HG03520 (cell line): ENCODE data around the gene CPT2.
A peak's percentile ranks its signal among the peaks of the same experiment; 100 is the strongest.
"Not testable (repeated sequence)": the region's sequence is repeated elsewhere in the genome, so short reads cannot be mapped to it uniquely, and the experiment has no call there.

Experiments used
- ATAC-seq: cut with Tn5 transposase; IDR thresholded peaks from one replicate; pipeline ENCODE4 v1.9.1; 2021; ENCODE audit warnings: mild to moderate bottlenecking, moderate library complexity; ENCODE audit not compliant: unreplicated experiment

CPT2 gene

GRCh38 chr1:53182111-53182593 lies 14.5 kb upstream of the CPT2 start:
- ATAC-seq: no peak

GRCh38 chr1:53182716-53183094 lies 13.9 kb upstream of the CPT2 start:
- ATAC-seq: no peak

GRCh38 chr1:53183095-53183990 lies 13.3 kb upstream of the CPT2 start:
- no peak for ATAC-seq

GRCh38 chr1:53185955-53186297 lies 10.7 kb upstream of the CPT2 start:
- not testable (repeated sequence) for ATAC-seq

GRCh38 chr1:53186533-53186932 lies 10.1 kb upstream of the CPT2 start:
- ATAC-seq: no peak

- ATAC-seq: no peak
Observed at GRCh38 chr1:53187401-53187800, 9.2 kb upstream of the CPT2 start.

GRCh38 chr1:53188099-53188498 lies 8.5 kb upstream of the CPT2 start:
- no peak for ATAC-seq

- no peak for ATAC-seq
Observed at GRCh38 chr1:53189061-53189460, 7.6 kb upstream of the CPT2 start.

GRCh38 chr1:53190210-53190611 lies 6.4 kb upstream of the CPT2 start:
- no peak for ATAC-seq

GRCh38 chr1:53195246-53196016 lies 1.2 kb upstream of the CPT2 start:
- ATAC-seq: no peak

GRCh38 chr1:53196017-53196484 lies 573 bp upstream of the CPT2 start:
- peak; percentile 8 for ATAC-seq

- ATAC-seq: no peak
Observed at GRCh38 chr1:53197291-53198200, 922 bp downstream of the CPT2 start.

- no peak for ATAC-seq
Observed at GRCh38 chr1:53198241-53198651, 1.6 kb downstream of the CPT2 start.

- ATAC-seq: no peak
Observed at GRCh38 chr1:53203466-53203865, 6.8 kb downstream of the CPT2 start.

GRCh38 chr1:53205496-53205895 lies 8.9 kb downstream of the CPT2 start:
- ATAC-seq: not testable (repeated sequence)

GRCh38 chr1:53206083-53206685 lies 9.6 kb downstream of the CPT2 start:
- ATAC-seq: not testable (repeated sequence)

- ATAC-seq: no peak
Observed at GRCh38 chr1:53206735-53207379, 10.2 kb downstream of the CPT2 start.

- ATAC-seq: no peak
Observed at GRCh38 chr1:53207726-53208125, 11.1 kb downstream of the CPT2 start.

- ATAC-seq: no peak
Observed at GRCh38 chr1:53210352-53210751, 13.7 kb downstream of the CPT2 start.

GRCh38 chr1:53210954-53211353 lies 14.3 kb downstream of the CPT2 start:
- no peak for ATAC-seq
